GM21717 (cell line): Measurements from ENCODE around the gene GNPDA2.

Source experiments
- ATAC-seq: cut with Tn5 transposase; IDR thresholded peaks from one replicate; pipeline ENCODE4 v1.9.1; 2021; ENCODE audit warnings: mild to moderate bottlenecking, moderate library complexity; ENCODE audit not compliant: unreplicated experiment

Gene GNPDA2

GRCh38 chr4:44684648-44685047, 41.7 kb downstream of the GNPDA2 start:
- ATAC-seq, result no peak

GRCh38 chr4:44679060-44679459, 47.3 kb downstream of the GNPDA2 start:
- ATAC-seq, result no peak

- peak; percentile 97 for ATAC-seq
These were observed 48.0 kb downstream of the GNPDA2 start, which contains the start of gene GUF1 for GRCh38 chr4:44678094-44679041. Gene GUF1 (plus strand): TSS chr4:44678420. CDS start chr4:44678623, 203 bp downstream.

GRCh38 chr4:44675366-44675765, 51.0 kb downstream of the GNPDA2 start:
- ATAC-seq, result no peak

GRCh38 chr4:44674471-44674870, 51.9 kb downstream of the GNPDA2 start:
- ATAC-seq, result no peak

GRCh38 chr4:44671636-44672035, 54.7 kb downstream of the GNPDA2 start:
- ATAC-seq, result no peak

GRCh38 chr4:44670506-44671199, 55.7 kb downstream of the GNPDA2 start:
- no peak for ATAC-seq

- ATAC-seq, result no peak
These were observed 57.8 kb downstream of the GNPDA2 start for GRCh38 chr4:44668526-44668925.

- no peak for ATAC-seq
These were observed 62.7 kb downstream of the GNPDA2 start for GRCh38 chr4:44663539-44664263.

- peak; percentile 71 for ATAC-seq
These were observed 63.7 kb downstream of the GNPDA2 start for GRCh38 chr4:44662623-44663005.

GRCh38 chr4:44661940-44662622, 64.3 kb downstream of the GNPDA2 start:
- ATAC-seq, result no peak

GRCh38 chr4:44660396-44660795, 66.0 kb downstream of the GNPDA2 start:
- ATAC-seq, result no peak

- no peak for ATAC-seq
These were observed 74.4 kb downstream of the GNPDA2 start for GRCh38 chr4:44652002-44652401.
